ENCODE data around the gene PSEN2. TPM values are rescaled to one million over a fixed set of nuclear protein-coding genes. Genes with fewer than 3 reads are reported as not detected.

The PSEN2 gene
- total and polyA plus RNA-seq, 10 of the 15 experiments (the other 5 are each of a cell fraction or from before 2014, with no cell fraction given): 0.90 to 13.3 (median 7.0) TPM

DNA sequence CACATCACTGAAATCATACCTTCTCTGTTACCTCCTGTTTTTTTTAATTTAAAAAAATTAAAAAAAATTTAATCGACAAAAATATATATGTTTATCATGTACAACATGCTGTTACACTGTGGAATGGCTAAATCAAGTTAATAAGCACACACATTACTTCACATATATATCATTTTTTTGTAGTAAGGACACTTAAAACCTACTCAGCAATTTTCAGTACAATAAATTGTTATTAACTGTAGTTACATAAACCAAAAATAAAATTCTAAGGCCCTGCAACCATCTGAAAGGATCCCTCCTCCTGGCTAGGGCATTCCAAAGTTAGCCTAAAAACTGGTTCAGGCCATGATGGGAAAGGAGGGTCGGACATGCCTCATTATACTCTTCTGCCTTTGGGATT, 46.1 kb downstream of the PSEN2 start:
- RAD21 ChIA-PET (ENCODE audit: unreplicated experiment): no interaction called here
- FAIRE-seq: no peak
- in situ Hi-C loops (cut with MboI): loop anchor here (10.0 kb wide), 1 partner anchor 518 kb away; no protein-coding TSS in a partner anchor

GRCh38 chr1:226919587-226919986, 49.2 kb downstream of the PSEN2 start:
- H3K36me3 ChIP-seq (ENCODE audit: control insufficient read depth in 2 of 2, insufficient read depth in 2 of 2, low read length in 1 of 2): no peaks in the 10 kb centered on the region
- no peak overlapping the region for H3K4me3 ChIP-seq
- H3K27ac ChIP-seq (ENCODE audit: control insufficient read depth, insufficient read depth): no peak overlapping the region
- H3K4me2 ChIP-seq (ENCODE audit: control insufficient read depth, insufficient read depth): no peak overlapping the region
- RAD21 ChIA-PET (ENCODE audit: unreplicated experiment): no interaction called here
- no TSS peak for BruUV-seq (replicated peaks)
- FAIRE-seq (no peak), DNase-seq (ENCODE audit: low read depth, low spot score) (no peak), ATAC-seq (no peak)
- H3K9ac ChIP-seq (ENCODE audit: control insufficient read depth, insufficient read depth, low read length): no peak overlapping the region
- SMC1A ChIA-PET (ENCODE audit: uncharacterized antibody, unreplicated experiment): no interaction called here
- CTCF ChIA-PET: interaction anchor here (1.0 kb wide), 1 partner anchor 12 kb away, joined by 3 read pairs; no protein-coding TSS in a partner anchor
- WGBS (ENCODE audit: insufficient coverage, insufficient replicate concordance, low lambda C conversion rate, missing lambda C conversion rate): 66% methylated on average over 5 of the region's 5 CpGs
- no peak overlapping the region for H2AFZ ChIP-seq (ENCODE audit: control insufficient read depth, low read depth, low read length)
- no peaks in the 10 kb centered on the region for H4K20me1 ChIP-seq (ENCODE audit: control insufficient read depth, insufficient read depth)
- in situ Hi-C loops (cut with MboI): loop anchor here (10.0 kb wide), 1 partner anchor 515 kb away; no protein-coding TSS in a partner anchor
- no peaks in the 10 kb centered on the region for H3K27me3 ChIP-seq (replicated peaks in 1 of 2; ENCODE audit: control insufficient read depth in 2 of 2, insufficient read depth in 2 of 2, low read length in 1 of 2)
- intact Hi-C loops (cut with micrococcal nuclease; ENCODE audit: unreplicated experiment): loop anchor here (5.0 kb wide), 1 partner anchor 113 kb away; no protein-coding TSS in a partner anchor
- peaks cover 10% of the 10 kb centered on the region for H3K4me1 ChIP-seq (ENCODE audit: control insufficient read depth, insufficient read depth, low read length)
- no peaks in the 10 kb centered on the region for H3K9me3 ChIP-seq (replicated peaks; ENCODE audit: control insufficient read depth, insufficient read depth, low read length)
- H3K79me2 ChIP-seq (ENCODE audit: control insufficient read depth, insufficient read depth, low read length): no peaks in the 10 kb centered on the region
- POLR2A ChIA-PET: no interaction called here
- no peak for TF ChIP-seq NFIC (IDR thresholded peaks at IDR 0.05; ENCODE audit: low read depth, low read length)
- TF ChIP-seq NR2C1 (IDR thresholded peaks at IDR 0.05): no peak
- TF ChIP-seq RFX5 (IDR thresholded peaks at IDR 0.05; ENCODE audit: low read depth, low read length): no peak
- no peak for TF ChIP-seq GABPA (IDR thresholded peaks at IDR 0.05; ENCODE audit: low read depth)
- no peak for TF ChIP-seq CUX1 (IDR thresholded peaks at IDR 0.05; ENCODE audit: insufficient replicate concordance, low read depth, low read length)
- TF ChIP-seq POLR2A (IDR thresholded peaks at IDR 0.05; ENCODE audit: low read depth, low read length): no peak

More for the DNA sequence above, 46.1 kb downstream of the PSEN2 start:
- H3K9me3 ChIP-seq (replicated peaks; ENCODE audit: control insufficient read depth, insufficient read depth, low read length): no peaks in the 10 kb centered on the region
- ChIA-PET CTCF (no interaction called here), POLR2A (no interaction called here), SMC1A (ENCODE audit: uncharacterized antibody, unreplicated experiment) (no interaction called here)
- no peak overlapping the region for H3K27ac ChIP-seq (ENCODE audit: control insufficient read depth, insufficient read depth)
- peaks cover 10% of the 10 kb centered on the region for H3K4me1 ChIP-seq (ENCODE audit: control insufficient read depth, insufficient read depth, low read length)
- intact Hi-C loops (cut with micrococcal nuclease; ENCODE audit: unreplicated experiment): loop anchor here (5.0 kb wide), 1 partner anchor 116 kb away; no protein-coding TSS in a partner anchor
- H2AFZ ChIP-seq (ENCODE audit: control insufficient read depth, low read depth, low read length): no peak overlapping the region
- no peaks in the 10 kb centered on the region for H4K20me1 ChIP-seq (ENCODE audit: control insufficient read depth, insufficient read depth)
- DNase-seq (ENCODE audit: low read depth, low spot score) (no peak), ATAC-seq (no peak)
- BruUV-seq (replicated peaks): no TSS peak
- no peaks in the 10 kb centered on the region for H3K36me3 ChIP-seq (ENCODE audit: control insufficient read depth in 2 of 2, insufficient read depth in 2 of 2, low read length in 1 of 2)
- 45% methylated on average over 2 of the region's 2 CpGs for WGBS (ENCODE audit: insufficient coverage, insufficient replicate concordance, low lambda C conversion rate, missing lambda C conversion rate)
- no peak overlapping the region for H3K4me2 ChIP-seq (ENCODE audit: control insufficient read depth, insufficient read depth)
- no peak overlapping the region for H3K9ac ChIP-seq (ENCODE audit: control insufficient read depth, insufficient read depth, low read length)
- H3K79me2 ChIP-seq (ENCODE audit: control insufficient read depth, insufficient read depth, low read length): no peaks in the 10 kb centered on the region
- no peaks in the 10 kb centered on the region for H3K27me3 ChIP-seq (replicated peaks in 1 of 2; ENCODE audit: control insufficient read depth in 2 of 2, insufficient read depth in 2 of 2, low read length in 1 of 2)
- H3K4me3 ChIP-seq: no peak overlapping the region
- TF ChIP-seq BRCA1 (IDR thresholded peaks at IDR 0.05; ENCODE audit: low read depth, low read length) (no peak), BMI1 (IDR thresholded peaks at IDR 0.05; ENCODE audit: borderline replicate concordance) (no peak), PAX5 (IDR thresholded peaks at IDR 0.05; ENCODE audit: borderline replicate concordance, low read depth, low read length) (no peak), SMAD1 (IDR thresholded peaks at IDR 0.05; ENCODE audit: low read depth, partially characterized antibody) (no peak), SIX5 (IDR thresholded peaks at IDR 0.05; ENCODE audit: low read depth, low read length, severe bottlenecking) (no peak), POU2F2 (IDR thresholded peaks at IDR 0.05; ENCODE audit: borderline replicate concordance, low read depth, low read length) (no peak)
- TF ChIP-seq, protein P1, sequence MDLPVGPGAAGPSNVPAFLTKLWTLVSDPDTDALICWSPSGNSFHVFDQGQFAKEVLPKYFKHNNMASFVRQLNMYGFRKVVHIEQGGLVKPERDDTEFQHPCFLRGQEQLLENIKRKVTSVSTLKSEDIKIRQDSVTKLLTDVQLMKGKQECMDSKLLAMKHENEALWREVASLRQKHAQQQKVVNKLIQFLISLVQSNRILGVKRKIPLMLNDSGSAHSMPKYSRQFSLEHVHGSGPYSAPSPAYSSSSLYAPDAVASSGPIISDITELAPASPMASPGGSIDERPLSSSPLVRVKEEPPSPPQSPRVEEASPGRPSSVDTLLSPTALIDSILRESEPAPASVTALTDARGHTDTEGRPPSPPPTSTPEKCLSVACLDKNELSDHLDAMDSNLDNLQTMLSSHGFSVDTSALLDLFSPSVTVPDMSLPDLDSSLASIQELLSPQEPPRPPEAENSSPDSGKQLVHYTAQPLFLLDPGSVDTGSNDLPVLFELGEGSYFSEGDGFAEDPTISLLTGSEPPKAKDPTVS (IDR thresholded peaks at IDR 0.05; ENCODE audit: low read depth, low read length): no peak

All from GM12878 (cell line).